Endometrium (tissue), 2 donors: ENCODE measurements around the gene SAPCD2.

Experiments
- FAIRE-seq: peaks from 2 replicates; lab custom pipeline; 2012; peaks lifted over from hg19 to GRCh38; lab: Jason Lieb, UNC
- donor health status: control.
- donor health status: control.

SAPCD2 gene

DNA sequence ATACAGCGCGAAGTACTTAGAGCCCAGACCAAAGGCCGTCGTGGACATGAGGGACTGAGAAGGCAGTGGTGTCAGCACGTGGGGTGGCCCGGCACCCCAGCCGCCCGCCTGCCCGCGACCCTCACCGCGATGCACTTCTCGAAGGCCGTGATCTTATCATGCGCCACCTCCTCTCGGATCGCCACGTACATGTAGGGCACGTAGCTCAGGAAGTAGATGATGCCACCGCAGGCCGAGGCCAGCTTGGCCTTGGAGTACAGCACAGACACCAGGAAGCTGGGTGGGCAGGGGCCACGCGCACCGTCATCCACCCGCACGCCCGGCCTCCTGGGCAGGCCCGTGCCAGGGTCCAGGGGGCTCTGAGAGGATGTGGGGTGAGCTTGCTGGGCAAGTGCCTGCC is 53.3 kb downstream of the SAPCD2 start:
- FAIRE-seq: no peak

DNA sequence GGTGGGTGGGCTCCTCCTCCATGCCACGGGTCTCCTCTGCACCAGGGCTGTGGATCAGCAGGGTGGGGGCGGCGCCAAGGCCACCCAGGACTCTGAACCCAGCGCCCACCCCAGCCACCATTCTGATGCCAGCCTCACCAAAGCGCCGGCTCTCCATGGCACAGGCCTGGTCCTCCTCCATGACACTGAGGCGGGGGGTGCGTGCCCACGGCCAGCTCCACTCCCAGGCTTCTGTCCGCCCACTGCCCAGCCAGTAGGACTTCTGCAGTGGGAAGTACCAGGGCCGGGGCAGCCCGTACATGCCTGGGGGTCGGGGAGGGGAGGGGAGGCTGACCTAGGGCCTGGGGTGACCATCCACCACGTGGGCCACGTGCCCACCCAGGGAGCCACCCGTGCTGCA is 53.9 kb downstream of the SAPCD2 start:
- no peak for FAIRE-seq

DNA sequence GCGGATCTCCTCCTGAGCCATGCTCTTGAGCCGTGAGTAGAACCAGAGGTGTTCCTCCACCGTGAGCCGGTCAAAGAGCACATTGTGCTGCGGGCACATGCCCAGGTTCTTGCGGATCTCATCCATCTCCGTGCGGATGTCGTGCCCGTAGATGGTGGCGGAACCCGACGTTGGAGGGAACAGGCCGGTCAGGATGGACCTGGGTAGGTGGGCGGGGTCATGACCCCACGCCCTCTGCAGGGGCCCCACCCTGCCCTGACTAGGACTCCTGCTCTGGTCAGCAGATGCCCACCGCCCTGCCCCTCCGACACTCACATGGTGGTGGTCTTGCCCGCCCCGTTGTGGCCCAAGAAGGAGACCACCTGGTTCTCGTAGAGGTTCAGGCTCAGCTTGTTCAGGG is 54.4 kb downstream of the SAPCD2 start:
- no peak for FAIRE-seq

DNA sequence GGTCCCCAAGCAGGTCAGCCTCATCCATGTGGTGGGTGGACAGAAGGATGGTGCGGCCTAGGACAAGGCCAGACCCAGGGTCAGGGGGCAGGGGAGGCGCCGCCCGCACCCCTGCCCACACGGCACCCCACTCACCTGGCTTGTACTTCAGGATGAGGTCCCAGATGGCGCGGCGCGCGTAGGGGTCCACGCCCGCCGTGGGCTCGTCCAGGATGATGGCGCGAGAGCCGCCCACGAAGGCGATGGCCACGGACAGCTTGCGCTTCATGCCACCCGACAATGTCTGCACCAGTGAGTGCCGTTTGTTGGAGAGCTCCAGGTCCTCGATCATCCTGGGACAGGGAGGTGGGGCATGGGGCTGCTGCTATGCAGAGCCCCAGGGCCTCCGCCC is 54.8 kb downstream of the SAPCD2 start:
- FAIRE-seq: no peak

DNA sequence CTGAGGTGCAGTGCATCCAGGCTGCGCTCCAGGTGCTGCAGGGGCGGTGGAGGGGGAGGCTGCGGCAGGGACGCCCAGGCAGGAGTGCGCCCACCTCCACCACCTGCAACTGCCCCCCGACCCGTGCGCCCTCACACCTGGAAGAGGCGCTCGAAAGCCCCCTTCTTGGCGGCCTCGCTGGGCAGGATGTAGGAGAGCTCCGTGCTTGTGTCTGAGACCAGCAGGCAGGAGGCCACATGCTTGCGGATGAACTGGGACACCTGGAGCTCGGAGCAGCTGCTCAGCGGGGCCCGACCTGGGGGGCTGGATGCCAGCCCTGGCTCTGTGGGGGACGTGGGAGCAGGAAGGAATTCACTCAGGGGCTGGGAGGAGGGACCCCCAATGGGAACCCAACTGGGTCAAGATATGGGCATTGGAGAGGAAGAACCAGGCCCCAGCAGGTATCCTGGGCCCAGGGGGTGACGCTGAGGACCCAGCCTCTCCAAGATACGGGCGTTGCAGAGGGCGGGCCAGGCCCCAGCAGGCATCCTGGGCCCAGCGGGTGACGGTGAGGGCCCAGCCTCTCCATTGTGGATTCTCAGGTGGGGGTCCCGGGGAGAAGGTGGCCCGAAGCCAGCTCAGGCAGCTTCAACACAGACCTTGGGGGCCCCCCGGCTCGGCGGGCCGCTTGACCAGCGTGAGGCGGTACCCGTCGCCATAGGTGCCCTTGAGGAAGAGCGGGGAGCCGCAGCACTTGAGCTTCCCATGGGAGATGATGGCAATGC is 55.4 kb downstream of the SAPCD2 start:
- no peak for FAIRE-seq

DNA sequence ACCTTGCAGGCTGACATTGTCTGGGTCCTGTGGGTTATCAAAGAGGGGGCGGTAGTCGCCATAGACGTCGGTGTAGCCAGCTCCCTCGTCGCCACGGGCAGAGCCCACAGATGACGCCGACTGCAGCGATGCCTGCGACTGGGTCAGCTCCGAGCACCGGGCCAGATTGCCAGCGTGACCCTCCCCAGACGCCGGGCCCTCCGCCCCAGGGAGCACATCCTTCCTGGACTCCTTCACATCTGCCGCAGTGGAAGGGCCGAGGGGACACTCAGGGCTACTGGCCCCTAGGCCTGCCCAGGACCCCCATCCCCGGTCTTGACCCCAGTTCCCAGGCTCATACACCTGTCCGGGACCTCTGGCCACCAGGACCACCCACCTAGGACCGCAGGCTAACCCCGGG is 56.2 kb downstream of the SAPCD2 start:
- FAIRE-seq: no peak

DNA sequence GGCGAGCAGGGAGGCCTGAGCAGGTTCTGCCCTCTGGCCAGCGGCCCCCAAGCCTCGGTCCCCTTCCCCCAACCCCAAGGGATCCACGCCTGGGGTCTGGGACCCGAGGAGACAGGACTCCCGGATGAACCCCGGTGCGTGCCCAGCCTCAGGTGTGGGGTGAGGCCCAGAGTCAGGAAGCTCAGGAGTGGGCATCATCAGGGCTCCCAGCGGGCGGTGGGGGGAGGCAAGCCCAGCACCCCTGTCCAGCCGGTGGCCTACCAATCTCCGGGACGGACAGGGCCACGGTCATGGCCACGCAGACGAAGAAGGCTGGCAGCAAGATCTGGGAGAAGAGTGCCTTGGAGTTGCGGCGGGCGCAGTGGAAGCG is 56.8 kb downstream of the SAPCD2 start:
- no peak for FAIRE-seq

DNA sequence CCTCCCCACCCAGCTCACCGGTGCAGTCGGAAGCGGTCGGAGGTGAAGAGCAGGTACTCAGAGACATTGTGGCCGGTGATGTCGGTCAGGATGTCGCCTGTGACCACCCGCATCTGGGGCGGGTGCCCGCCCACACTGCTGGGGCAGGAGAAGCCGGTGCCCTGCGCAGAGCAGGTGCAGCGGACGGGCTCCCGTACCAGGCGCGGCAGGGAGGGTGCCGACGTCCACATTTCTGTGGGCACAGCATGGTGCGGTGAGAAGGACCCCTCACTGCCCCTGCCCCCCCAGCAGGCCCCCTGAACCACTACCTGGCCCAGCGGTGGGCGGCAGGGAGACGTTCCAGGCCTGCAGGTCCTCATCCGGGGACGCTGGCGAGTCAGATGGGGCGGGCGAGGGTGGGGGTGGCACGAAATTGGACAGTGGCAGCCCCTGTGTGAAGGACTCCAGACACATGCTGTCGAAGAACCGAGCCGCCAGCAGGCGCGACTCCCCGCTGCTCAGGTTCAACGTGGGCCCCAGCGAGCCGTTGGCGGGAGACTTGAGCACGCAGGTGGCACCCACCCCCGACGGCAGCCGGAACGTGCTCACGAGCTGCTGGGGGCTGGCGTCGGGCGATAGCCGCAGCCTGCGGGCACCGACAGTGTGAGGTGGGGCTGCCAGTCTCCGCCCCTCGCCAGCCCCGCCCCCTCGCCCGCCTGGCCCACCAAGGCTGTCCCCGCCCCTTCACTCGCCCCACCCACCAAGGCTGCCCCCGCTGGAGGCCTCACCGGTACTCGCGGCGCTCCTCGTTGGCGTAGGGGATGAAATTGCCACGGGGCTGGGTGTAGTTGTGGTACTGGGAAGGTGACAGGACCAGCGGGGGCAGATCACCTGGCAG is 57.4 kb downstream of the SAPCD2 start:
- no peak for FAIRE-seq
